ENCODE results near the gene FBXL17. TPM values are rescaled to one million over a fixed set of nuclear protein-coding genes. Genes with fewer than 3 reads are reported as not detected.

FBXL17 gene
- total RNA-seq, 4 donors from 2014 or later, result 16.1 to 31.8 (median 18.8) TPM

- no peak overlapping the region for H3K4me3 ChIP-seq (ENCODE audit: low read depth, poor library complexity, severe bottlenecking)
- 95 to 100% methylated on average over 4 of the region's 4 CpGs for WGBS, 2 donors
- DNase-seq (ENCODE audit: low spot score in 2 of 2), result no peak
- TF ChIP-seq CTCF (IDR thresholded peaks at IDR 0.05), result no peak
- TF ChIP-seq POLR2A (IDR thresholded peaks at IDR 0.05), result no peak
- intact Hi-C loops (cut with DNase I; ENCODE audit: low total_unique reads), result no loop called here
Observed at GRCh38 chr5:108360280-108360679, 21.6 kb downstream of the FBXL17 start.

- DNase-seq (ENCODE audit: low spot score in 2 of 2), result no peak
- H3K4me3 ChIP-seq (ENCODE audit: low read depth, poor library complexity, severe bottlenecking), result no peak overlapping the region
- 89 to 94% methylated on average over 1 of the region's 1 CpG for WGBS, 2 donors
- TF ChIP-seq POLR2A (IDR thresholded peaks at IDR 0.05), result no peak
- no peak for TF ChIP-seq CTCF (IDR thresholded peaks at IDR 0.05)
- intact Hi-C loops (cut with DNase I; ENCODE audit: low total_unique reads), result no loop called here
Observed at GRCh38 chr5:108356286-108356685, 25.6 kb downstream of the FBXL17 start.

- DNase-seq (ENCODE audit: low spot score in 2 of 2), result no peak
- no peak overlapping the region for H3K4me3 ChIP-seq (ENCODE audit: low read depth, poor library complexity, severe bottlenecking)
- TF ChIP-seq CTCF (IDR thresholded peaks at IDR 0.05) (no peak), POLR2A (IDR thresholded peaks at IDR 0.05) (no peak)
- intact Hi-C loops (cut with DNase I; ENCODE audit: low total_unique reads), result no loop called here
- WGBS, 2 donors, result 97 to 98% methylated on average over 3 of the region's 3 CpGs
Observed at GRCh38 chr5:108353087-108353486, 28.8 kb downstream of the FBXL17 start.

- intact Hi-C loops (cut with DNase I; ENCODE audit: low total_unique reads), result no loop called here
- TF ChIP-seq POLR2A (IDR thresholded peaks at IDR 0.05) (no peak), CTCF (IDR thresholded peaks at IDR 0.05) (no peak)
- no peak for DNase-seq (ENCODE audit: low spot score in 2 of 2)
- 94 to 96% methylated on average over 2 of the region's 2 CpGs for WGBS, 2 donors
- no peak overlapping the region for H3K4me3 ChIP-seq (ENCODE audit: low read depth, poor library complexity, severe bottlenecking)
Observed at GRCh38 chr5:108345541-108346171, 36.2 kb downstream of the FBXL17 start.

- intact Hi-C loops (cut with DNase I; ENCODE audit: low total_unique reads), result no loop called here
- DNase-seq (ENCODE audit: low spot score in 2 of 2), result no peak
- WGBS, 2 donors, result 90 to 92% methylated on average over 5 of the region's 5 CpGs
- TF ChIP-seq POLR2A (IDR thresholded peaks at IDR 0.05) (no peak), CTCF (IDR thresholded peaks at IDR 0.05) (no peak)
- H3K4me3 ChIP-seq (ENCODE audit: low read depth, poor library complexity, severe bottlenecking), result no peak overlapping the region
Observed at GRCh38 chr5:108344103-108344822, 37.6 kb downstream of the FBXL17 start.
